ENCODE measurements around the gene DNAAF6. TPM values are rescaled to one million over a fixed set of nuclear protein-coding genes. Genes with fewer than 3 reads are reported as not detected.
A peak's percentile ranks its signal among the peaks of the same experiment; 100 is the strongest.

The DNAAF6 gene
- total and polyA plus RNA-seq, 5 experiments from 2014 or later, result not detected

DNA sequence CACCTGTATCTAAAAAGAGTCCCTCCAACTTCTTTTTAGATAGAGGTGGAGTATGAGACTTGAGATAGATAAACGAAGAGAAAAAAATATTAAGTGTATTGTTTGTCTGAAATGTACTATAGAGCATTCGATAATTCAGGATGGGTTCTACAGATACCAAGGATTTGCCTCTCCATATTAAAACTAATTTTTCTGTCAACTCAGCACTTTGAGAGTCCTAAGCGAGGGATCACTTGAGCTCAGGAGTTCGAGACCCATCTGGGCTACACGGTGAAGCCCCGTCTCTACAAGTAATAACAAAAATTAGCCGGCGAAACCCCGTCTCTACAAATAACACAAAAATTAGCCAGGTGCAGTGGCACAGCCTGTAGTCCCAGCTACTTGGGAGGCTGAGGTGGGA is 1.5 kb downstream of the DNAAF6 start:
- no peak overlapping the region for H3K27ac Mint-ChIP-seq
- H3K9me3 Mint-ChIP-seq, result no peaks in the 10 kb centered on the region
- DNase-seq, result no peak
- peak overlapping the region in 1 of 10 donors; percentile 51 for H3K4me3 Mint-ChIP-seq
- H3K4me1 Mint-ChIP-seq, result peaks cover 0 to 7% (median 0%) of the 10 kb centered on the region in 4 donors
- POLR2A ChIA-PET, result no interaction called here
- H3K27me3 Mint-ChIP-seq, result peaks cover 0 to 3% (median 0%) of the 10 kb centered on the region in 5 donors
- no peaks in the 10 kb centered on the region for H3K36me3 Mint-ChIP-seq
- no peak for ATAC-seq

DNA sequence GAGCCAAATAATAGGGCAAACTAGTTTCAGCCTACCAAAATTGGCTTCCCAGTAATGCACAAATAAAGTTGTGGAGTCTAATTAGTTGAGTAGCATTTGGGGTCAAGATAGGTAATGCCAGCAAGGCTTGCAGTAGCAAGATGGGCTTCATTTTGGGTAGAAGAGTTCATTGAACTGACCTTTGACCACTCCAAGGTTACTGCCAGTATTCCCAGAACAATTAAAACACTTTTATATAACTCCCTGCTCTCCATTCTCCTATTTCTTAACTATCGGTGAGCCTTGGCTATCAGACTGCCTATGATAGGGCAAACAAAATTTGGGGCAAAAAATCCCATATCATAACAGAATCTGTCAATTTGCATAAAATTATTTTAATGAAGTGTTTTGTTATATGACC is 7.1 kb downstream of the DNAAF6 start:
- no peak overlapping the region for H3K4me3 Mint-ChIP-seq
- H3K36me3 Mint-ChIP-seq, result no peaks in the 10 kb centered on the region
- H3K9me3 Mint-ChIP-seq, result no peaks in the 10 kb centered on the region
- H3K27me3 Mint-ChIP-seq, result no peaks in the 10 kb centered on the region
- no peaks in the 10 kb centered on the region for H3K4me1 Mint-ChIP-seq
- ATAC-seq (no peak), DNase-seq (no peak)
- H3K27ac Mint-ChIP-seq, result no peak overlapping the region
- POLR2A ChIA-PET, result no interaction called here

DNA sequence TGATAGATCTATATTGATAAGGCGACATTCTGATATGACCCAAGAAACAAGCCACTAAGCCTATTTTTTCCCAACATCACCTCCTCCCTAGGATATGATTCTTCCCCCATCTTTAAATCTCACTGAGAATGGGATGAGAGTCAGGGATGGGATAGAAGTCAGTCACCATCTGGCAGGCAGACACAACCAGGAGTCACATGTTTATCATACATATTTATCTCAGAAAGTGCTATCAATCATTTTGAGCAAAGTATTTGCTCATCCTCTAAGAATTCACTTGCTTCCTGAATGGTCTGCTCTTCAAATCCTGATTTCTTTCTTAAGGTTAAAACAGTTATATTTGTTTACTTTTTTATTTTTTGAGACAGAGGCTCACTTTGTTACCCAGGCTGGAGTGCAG is 20.3 kb downstream of the DNAAF6 start:
- DNase-seq (no peak), ATAC-seq (no peak)
- Mint-ChIP-seq H3K4me3 (no peak overlapping the region), H3K9me3 (no peaks in the 10 kb centered on the region), H3K4me1 (peaks cover 0 to 2% (median 0%) of the 10 kb centered on the region in 4 donors), H3K36me3 (no peaks in the 10 kb centered on the region), H3K27me3 (peaks cover 0 to 15% (median 3%) of the 10 kb centered on the region in 5 donors), H3K27ac (no peak overlapping the region)
- POLR2A ChIA-PET, result no interaction called here

DNA sequence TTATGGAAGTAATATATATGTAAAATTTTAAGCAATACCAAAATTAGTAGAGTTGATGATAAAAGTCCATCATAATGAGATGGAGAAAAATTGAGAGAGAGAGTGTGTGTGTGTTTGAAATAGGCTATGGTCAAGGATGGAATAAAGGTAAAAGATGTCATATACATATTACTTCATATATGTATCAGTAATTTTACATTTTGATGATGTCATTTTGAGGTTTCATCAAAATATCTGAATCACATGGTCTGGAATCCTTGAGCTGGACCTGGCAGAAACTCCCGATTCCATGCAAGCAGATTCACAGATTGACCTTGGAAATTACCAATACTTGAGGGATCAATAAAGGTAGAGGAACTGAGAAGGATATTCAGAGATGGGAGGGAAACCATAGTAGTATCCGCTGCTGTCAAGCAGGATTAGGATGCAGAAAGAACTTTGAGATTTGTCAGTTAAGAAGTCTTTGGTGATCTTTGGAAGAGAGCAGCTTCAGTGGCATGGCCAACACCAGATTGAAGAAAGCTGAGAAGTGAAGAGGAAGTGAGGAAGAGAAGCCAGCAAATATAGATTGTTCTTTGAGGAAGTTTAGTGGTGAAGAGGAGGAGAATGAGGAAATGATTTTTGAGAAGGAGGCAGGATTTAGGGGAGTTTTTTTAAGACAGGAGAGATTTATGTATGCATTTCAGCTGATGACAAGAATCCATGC is 21.5 kb downstream of the DNAAF6 start:
- Mint-ChIP-seq H3K27me3 (peaks cover 3 to 15% (median 4%) of the 10 kb centered on the region in 5 donors), H3K36me3 (no peaks in the 10 kb centered on the region), H3K4me3 (no peak overlapping the region), H3K9me3 (no peaks in the 10 kb centered on the region), H3K27ac (no peak overlapping the region), H3K4me1 (peaks cover 0 to 2% (median 0%) of the 10 kb centered on the region in 4 donors)
- DNase-seq (no peak), ATAC-seq (no peak)
- POLR2A ChIA-PET, result no interaction called here

DNA sequence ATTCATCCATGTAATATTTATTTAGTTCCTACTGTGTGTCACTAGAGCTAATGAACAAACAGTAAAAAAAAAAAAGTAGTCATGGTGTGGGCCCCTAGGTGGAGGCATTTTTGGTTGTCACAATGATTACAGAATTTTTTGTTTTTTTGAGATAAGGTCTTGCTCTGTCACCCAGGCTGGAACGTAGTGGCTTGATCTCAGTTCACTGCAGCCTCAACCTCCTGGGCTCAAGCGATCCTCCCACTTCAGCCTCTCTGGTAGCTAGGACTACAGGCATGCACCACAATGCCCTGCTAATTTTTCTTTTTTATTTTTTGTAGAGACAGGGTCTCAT is 22.0 kb downstream of the DNAAF6 start:
- ATAC-seq, result no peak
- no peaks in the 10 kb centered on the region for H3K9me3 Mint-ChIP-seq
- no peaks in the 10 kb centered on the region for H3K36me3 Mint-ChIP-seq
- no peak overlapping the region for H3K27ac Mint-ChIP-seq
- peaks cover 0 to 2% (median 0%) of the 10 kb centered on the region in 4 donors for H3K4me1 Mint-ChIP-seq
- no peak for DNase-seq
- POLR2A ChIA-PET, result no interaction called here
- no peak overlapping the region for H3K4me3 Mint-ChIP-seq
- peaks cover 3 to 15% (median 4%) of the 10 kb centered on the region in 5 donors for H3K27me3 Mint-ChIP-seq

DNA sequence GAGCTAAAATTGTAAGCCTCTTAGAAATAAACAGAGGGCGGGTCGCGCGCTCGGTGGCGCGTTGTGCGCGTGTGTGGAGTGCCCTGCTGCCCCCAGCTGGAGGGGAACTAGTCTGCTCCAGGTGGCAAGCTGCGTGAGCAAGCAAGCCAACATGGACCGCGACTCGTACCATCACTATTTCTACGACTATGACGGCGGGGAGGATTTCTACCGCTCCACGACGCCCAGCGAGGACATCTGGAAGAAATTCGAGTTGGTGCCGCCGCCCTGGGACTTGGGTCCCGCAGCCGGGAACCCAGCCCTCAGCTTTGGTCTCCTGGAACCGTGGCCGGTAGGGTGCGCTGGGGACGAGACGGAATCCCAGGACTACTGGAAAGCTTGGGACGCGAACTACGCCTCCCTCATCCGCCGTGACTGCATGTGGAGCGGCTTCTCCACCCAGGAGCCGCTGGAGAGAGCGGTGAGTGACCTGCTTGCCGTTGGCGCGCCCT is 66.1 kb downstream of the DNAAF6 start:
- ATAC-seq, result no peak
- H3K27me3 Mint-ChIP-seq, result peaks cover 0 to 26% (median 10%) of the 10 kb centered on the region in 5 donors
- peak overlapping the region in 4 of 10 donors; percentile 31 to 64 (median 46) for H3K4me3 Mint-ChIP-seq
- H3K36me3 Mint-ChIP-seq, result no peaks in the 10 kb centered on the region
- peak in 4 of 10 donors; percentile 0 to 7 (median 2) for DNase-seq
- POLR2A ChIA-PET, result no interaction called here
- H3K4me1 Mint-ChIP-seq, result peaks cover 0 to 10% (median 2%) of the 10 kb centered on the region in 4 donors
- peaks cover 0 to 2% (median 0%) of the 10 kb centered on the region in 9 donors for H3K9me3 Mint-ChIP-seq
- no peak overlapping the region for H3K27ac Mint-ChIP-seq

DNA sequence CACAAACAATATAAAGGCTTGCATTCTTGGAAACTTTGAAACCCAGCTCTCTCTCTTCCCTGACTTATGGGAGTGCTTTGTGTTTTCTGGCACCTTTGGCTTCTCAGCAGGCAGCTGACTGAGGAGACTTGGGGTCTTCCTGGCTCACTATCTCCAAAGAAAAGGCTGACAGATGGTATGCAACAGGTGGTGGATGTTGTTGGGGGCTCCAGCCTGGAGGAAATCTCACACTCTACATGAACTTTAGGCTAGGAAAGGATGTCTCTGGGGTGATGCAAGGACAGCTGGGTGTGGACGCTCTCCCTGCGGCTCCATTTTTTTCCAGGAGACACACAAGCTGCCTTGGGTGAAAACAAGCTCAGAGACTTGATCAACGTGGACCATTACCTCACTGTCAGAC is 67.4 kb downstream of the DNAAF6 start:
- peaks cover 0 to 2% (median 0%) of the 10 kb centered on the region in 9 donors for H3K9me3 Mint-ChIP-seq
- peaks cover 0 to 10% (median 2%) of the 10 kb centered on the region in 4 donors for H3K4me1 Mint-ChIP-seq
- no peak overlapping the region for H3K27ac Mint-ChIP-seq
- ATAC-seq, result no peak
- peak overlapping the region in 1 of 10 donors; percentile 24 for H3K4me3 Mint-ChIP-seq
- POLR2A ChIA-PET, result no interaction called here
- H3K36me3 Mint-ChIP-seq, result no peaks in the 10 kb centered on the region
- H3K27me3 Mint-ChIP-seq, result peaks cover 2 to 26% (median 10%) of the 10 kb centered on the region in 5 donors
- DNase-seq, result no peak

DNA sequence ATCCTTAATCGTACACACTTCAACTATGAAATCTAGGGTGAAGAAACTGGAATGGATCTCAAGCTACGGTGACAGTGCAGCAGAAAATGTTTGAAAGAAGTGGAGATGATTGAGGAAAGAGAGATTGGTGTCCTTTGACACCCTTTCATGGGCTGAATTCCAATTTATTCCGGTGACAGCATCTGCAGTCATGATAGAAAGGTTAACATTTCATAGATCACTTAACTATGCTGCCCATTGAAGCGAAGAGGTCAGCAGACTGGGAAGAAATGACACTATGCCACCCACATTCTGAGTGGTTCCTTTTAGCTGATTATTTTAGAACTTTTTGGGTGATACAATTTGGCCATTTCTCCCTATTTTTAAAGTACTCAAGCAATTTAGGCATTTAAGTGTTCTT is 82.3 kb downstream of the DNAAF6 start:
- Mint-ChIP-seq H3K27me3 (peaks cover 0 to 10% (median 9%) of the 10 kb centered on the region in 5 donors), H3K27ac (no peak overlapping the region), H3K36me3 (peaks cover 0 to 9% (median 0%) of the 10 kb centered on the region in 3 donors), H3K9me3 (no peaks in the 10 kb centered on the region), H3K4me3 (no peak overlapping the region), H3K4me1 (no peaks in the 10 kb centered on the region)
- DNase-seq (no peak), ATAC-seq (no peak)
- POLR2A ChIA-PET, result no interaction called here

DNA sequence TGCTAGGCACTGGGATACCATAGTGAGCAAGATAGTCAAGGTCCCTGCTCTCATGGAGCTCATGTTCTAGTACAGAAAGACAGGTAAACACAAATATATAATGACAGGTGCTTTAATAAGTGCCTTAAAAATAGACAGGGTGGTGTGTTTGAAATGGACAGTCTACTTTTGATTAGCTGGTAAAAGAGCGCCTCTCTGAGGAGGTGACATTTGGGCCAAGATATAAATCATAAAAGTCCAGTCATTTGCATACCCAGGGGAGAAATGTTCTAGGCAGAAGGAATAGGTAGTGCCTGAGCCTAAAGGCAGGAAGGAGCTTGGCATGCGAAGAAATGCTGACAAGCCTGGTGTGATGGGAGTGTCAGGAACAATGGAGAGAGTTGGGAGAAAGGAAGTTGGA is 83.6 kb downstream of the DNAAF6 start:
- peaks cover 0 to 9% (median 0%) of the 10 kb centered on the region in 3 donors for H3K36me3 Mint-ChIP-seq
- DNase-seq, result no peak
- ATAC-seq, result no peak
- no peaks in the 10 kb centered on the region for H3K9me3 Mint-ChIP-seq
- H3K4me3 Mint-ChIP-seq, result no peak overlapping the region
- H3K27ac Mint-ChIP-seq, result no peak overlapping the region
- POLR2A ChIA-PET, result no interaction called here
- no peaks in the 10 kb centered on the region for H3K4me1 Mint-ChIP-seq
- H3K27me3 Mint-ChIP-seq, result peaks cover 0 to 10% (median 9%) of the 10 kb centered on the region in 5 donors

DNA sequence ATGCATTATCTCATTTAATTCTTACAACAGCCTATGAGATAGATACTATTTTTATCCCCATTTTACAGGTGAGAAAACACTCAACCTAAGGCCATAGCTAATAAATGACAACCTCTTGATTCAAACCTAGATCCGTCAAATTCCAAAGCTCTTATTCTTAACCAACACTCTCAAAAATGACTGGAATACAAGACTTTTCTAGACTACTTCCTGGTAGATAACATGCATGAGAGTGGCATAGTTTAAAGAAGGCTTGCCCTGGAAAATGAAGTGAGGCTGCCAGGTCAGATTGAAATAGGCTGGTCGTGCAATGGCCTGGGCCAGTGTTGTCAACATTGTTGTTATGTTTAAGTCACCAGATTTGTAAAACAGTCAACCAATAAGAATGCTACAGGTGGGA is 86.6 kb downstream of the DNAAF6 start:
- no peaks in the 10 kb centered on the region for H3K4me1 Mint-ChIP-seq
- POLR2A ChIA-PET, result no interaction called here
- peaks cover 2 to 19% (median 10%) of the 10 kb centered on the region in 5 donors for H3K27me3 Mint-ChIP-seq
- no peaks in the 10 kb centered on the region for H3K9me3 Mint-ChIP-seq
- peak overlapping the region in 1 of 10 donors; percentile 70 for H3K27ac Mint-ChIP-seq
- no peak overlapping the region for H3K4me3 Mint-ChIP-seq
- ATAC-seq (no peak), DNase-seq (no peak)
- peaks cover 0 to 6% (median 0%) of the 10 kb centered on the region in 3 donors for H3K36me3 Mint-ChIP-seq

Other genes with a start within 250 kb of the DNAAF6 start
- 10 to 100 TPM in 1 of 2 experiments, 1 to 10 TPM in 1; 9.5 to 10.6 TPM for gene MORC4, start 206.4 kb upstream of the DNAAF6 start, total RNA-seq
- gene MORC4, start 206.4 kb upstream of the DNAAF6 start, polyA plus RNA-seq, result 1 to 10 TPM; 2.6 to 4.2 (median 2.6) TPM
- gene RBM41, start 87.8 kb upstream of the DNAAF6 start, total RNA-seq, result 10 to 100 TPM; 21.2 to 22.3 TPM
- gene RBM41, start 87.8 kb upstream of the DNAAF6 start, polyA plus RNA-seq, result 10 to 100 TPM in 2 of 3 donors, 1 to 10 TPM in 1; 7.6 to 16.3 (median 11.9) TPM
- gene NUP62CL, start 178 bp upstream of the DNAAF6 start, total RNA-seq, result 1 to 10 TPM; 3.7 to 5.7 TPM
- under 1 TPM in 2 of 3 donors, not detected in 1; 0.10 to 0.28 TPM for gene NUP62CL, start 178 bp upstream of the DNAAF6 start, polyA plus RNA-seq
- under 1 TPM; 0.11 to 0.13 TPM for gene FRMPD3, start 243.0 kb downstream of the DNAAF6 start, total RNA-seq
- gene FRMPD3, start 243.0 kb downstream of the DNAAF6 start, polyA plus RNA-seq, result under 1 TPM in 1 of 3 donors, not detected in 2; 0.10 TPM